Sigmoid colon (tissue), 7 donors: ENCODE data around the gene PLA2G7. TPM values are rescaled to one million over a fixed set of nuclear protein-coding genes. Genes with fewer than 3 reads are reported as not detected.
"Not testable (repeated sequence)": the region's sequence is repeated elsewhere in the genome, so short reads cannot be mapped to it uniquely, and the experiment has no call there.

ENCODE experiments used
- DNase-seq: peaks from one replicate; pipeline ENCODE4 v3.0.0-alpha.2; 2019
- H3K27ac ChIP-seq, 4 donors: fragments of 200-600 bp; sonication (generic); one replicate each; pipeline ENCODE4 v1.5.1; 2016 to 2019; ENCODE audit warnings: mild to moderate bottlenecking in 1 of 4
- H3K27me3 ChIP-seq, 3 donors: fragments of 200-600 bp; sonication (generic); one replicate each; pipeline ENCODE4 v1.5.1; 2019; ENCODE audit warnings: mild to moderate bottlenecking in 1 of 3
- H3K36me3 ChIP-seq, 4 donors: fragments of 200-600 bp; sonication (generic); one replicate each; pipeline ENCODE4 v1.5.1; 2016 to 2019
- H3K4me1 ChIP-seq, 4 donors: fragments of 200-600 bp; sonication (generic); one replicate each; pipeline ENCODE4 v1.5.1; 2017 to 2019
- H3K4me3 ChIP-seq, 4 donors: fragments of 200-600 bp; sonication (generic); one replicate each; pipeline ENCODE4 v1.5.1; 2017 to 2019; ENCODE audit warnings: mild to moderate bottlenecking in 2 of 4, moderate library complexity in 1 of 4
- H3K9me3 ChIP-seq, 4 donors: fragments of 200-600 bp in 3 of 4; sonication (generic) in 3 of 4; one replicate each; pipeline versions ENCODE4 v1.5.1 to v1.6.1; 2013 to 2019
- CTCF ChIP-seq, 4 experiments: fragments of 450-650 bp in 3 of 4; fragments of 200-600 bp in 1 of 4; IDR thresholded peaks; one replicate each; pipeline ENCODE4 v1.5.1; 2016 to 2019; ENCODE audit warnings: antibody characterized with exemption in 4 of 4, mild to moderate bottlenecking in 3 of 4, moderate library complexity in 2 of 4
- EP300 ChIP-seq, 4 donors: sonication (generic); formaldehyde crosslinking; IDR thresholded peaks; one replicate each; pipeline ENCODE4 v1.6.1; 2017; ENCODE audit warnings: antibody characterized with exemption in 4 of 4
- POLR2A ChIP-seq, 2 donors: fragments of 450-650 bp; IDR thresholded peaks; one replicate each; pipeline ENCODE4 v1.6.1; 2016; ENCODE audit warnings: antibody characterized with exemption in 2 of 2, mild to moderate bottlenecking in 2 of 2, moderate library complexity in 2 of 2
- POLR2AphosphoS5 ChIP-seq, 4 donors: sonication (generic); formaldehyde crosslinking; IDR thresholded peaks; one replicate each; pipeline ENCODE4 v1.6.1; 2017; ENCODE audit warnings: antibody characterized with exemption in 4 of 4
- WGBS, 2 donors: extraction: QIAGEN DNeasy Blood & Tissue Kit; methylation state at CpG; one replicate each; pipeline ENCODE4 v1.1.7; 2013; 5-methylcytosine and 5-hydroxymethylcytosine counted together
- intact Hi-C: fragments of 100-400 bp; cut with DNase I; formaldehyde crosslinking; loops from one replicate; pipeline ENCODE4 v1.15.1; 2023
- polyA plus RNA-seq, 3 donors: library from polyadenylated mRNA; stranded (reverse); fragments of 200-250 nt; gene quantifications; one replicate each; pipeline ENCODE4 v1.2.3, GENCODE V29; 2013
- total RNA-seq, 4 donors: library from RNA; depleted of rRNA; stranded (reverse); fragments of >200 nt; gene quantifications; one replicate each; pipeline ENCODE4 v1.1.0, GENCODE V29; 2016
- donor health status: healthy with polysubstance abuse.
- donor health status: Bipolar disorder and iron deficiency.
- donor health status: healthy.

PLA2G7 gene
- total and polyA plus RNA-seq, 7 donors, result 0.49 to 43.0 (median 6.6) TPM; not detected in 2

GRCh38 chr6:46776070-46776712 is 41.0 kb upstream of the PLA2G7 start:
- Histone ChIP-seq H3K9me3 (no peaks in the 10 kb centered on the region), H3K27ac (no peak overlapping the region), H3K36me3 (no peaks in the 10 kb centered on the region), H3K27me3 (no peaks in the 10 kb centered on the region), H3K4me1 (no peaks in the 10 kb centered on the region), H3K4me3 (no peak overlapping the region)
- no peak for DNase-seq
- intact Hi-C loops, result no loop called here
- TF ChIP-seq CTCF (IDR thresholded peaks at IDR 0.05) (no peak), EP300 (IDR thresholded peaks at IDR 0.05) (no peak), POLR2AphosphoS5 (IDR thresholded peaks at IDR 0.05) (no peak), POLR2A (IDR thresholded peaks at IDR 0.05) (no peak)
- WGBS, 2 donors, result 87 to 92% methylated on average over 5 of the region's 5 CpGs

GRCh38 chr6:46774736-46775135 is 39.6 kb upstream of the PLA2G7 start:
- DNase-seq, H3K36me3 ChIP-seq, H3K4me1 ChIP-seq, H3K27ac ChIP-seq, H3K9me3 ChIP-seq, H3K27me3 ChIP-seq, H3K4me3 ChIP-seq, intact Hi-C loops: not testable (repeated sequence)
- WGBS, 2 donors, result 94 to 96% methylated on average over 24 of the region's 24 CpGs

GRCh38 chr6:46773201-46773855 is 38.2 kb upstream of the PLA2G7 start:
- TF ChIP-seq POLR2AphosphoS5 (IDR thresholded peaks at IDR 0.05), result no peak
- no peak for TF ChIP-seq POLR2A (IDR thresholded peaks at IDR 0.05)
- TF ChIP-seq EP300 (IDR thresholded peaks at IDR 0.05), result no peak
- no peak for TF ChIP-seq CTCF (IDR thresholded peaks at IDR 0.05)
- H3K27ac ChIP-seq, result no peak overlapping the region
- no peaks in the 10 kb centered on the region for H3K9me3 ChIP-seq
- H3K36me3 ChIP-seq, result no peaks in the 10 kb centered on the region
- H3K27me3 ChIP-seq, result no peaks in the 10 kb centered on the region
- no peak overlapping the region for H3K4me3 ChIP-seq
- no peak for DNase-seq
- no peaks in the 10 kb centered on the region for H3K4me1 ChIP-seq
- 68 to 70% methylated on average over 1 of the region's 1 CpG for WGBS, 2 donors
- intact Hi-C loops, result no loop called here

- WGBS, 2 donors, result 54 to 84% methylated on average over 2 of the region's 2 CpGs
- Histone ChIP-seq H3K27me3 (no peaks in the 10 kb centered on the region), H3K4me1 (no peaks in the 10 kb centered on the region), H3K4me3 (no peak overlapping the region), H3K27ac (peak overlapping the region in 1 of 4 donors; percentile 12), H3K36me3 (no peaks in the 10 kb centered on the region), H3K9me3 (no peaks in the 10 kb centered on the region)
- intact Hi-C loops, result no loop called here
- no peak for DNase-seq
- TF ChIP-seq POLR2AphosphoS5 (IDR thresholded peaks at IDR 0.05) (peak in 1 of 4 donors; percentile 15), CTCF (IDR thresholded peaks at IDR 0.05) (no peak), POLR2A (IDR thresholded peaks at IDR 0.05) (no peak)
Observed at GRCh38 chr6:46772762-46773161, 37.6 kb upstream of the PLA2G7 start.

- 94 to 97% methylated on average over 1 of the region's 1 CpG for WGBS, 2 donors
- no peak overlapping the region for H3K4me3 ChIP-seq
- no peaks in the 10 kb centered on the region for H3K36me3 ChIP-seq
- peak overlapping the region in 2 of 4 donors; percentile 12 to 27 for H3K27ac ChIP-seq
- H3K9me3 ChIP-seq, result no peaks in the 10 kb centered on the region
- DNase-seq, result no peak
- H3K4me1 ChIP-seq, result no peaks in the 10 kb centered on the region
- TF ChIP-seq CTCF (IDR thresholded peaks at IDR 0.05), result no peak
- no peak for TF ChIP-seq POLR2A (IDR thresholded peaks at IDR 0.05)
- no peak for TF ChIP-seq POLR2AphosphoS5 (IDR thresholded peaks at IDR 0.05)
- no peak for TF ChIP-seq EP300 (IDR thresholded peaks at IDR 0.05)
- intact Hi-C loops, result no loop called here
- H3K27me3 ChIP-seq, result no peaks in the 10 kb centered on the region
Observed at GRCh38 chr6:46772016-46772415, 36.8 kb upstream of the PLA2G7 start.
